Activated CD8-positive, alpha-beta memory T cell treated with anti-CD3 and anti-CD28 coated beads for 4 hours (primary cell): ENCODE measurements around the gene UCP3.

ENCODE experiments used
- DNase-seq, 2 donors: peaks; one replicate each; pipeline ENCODE4 v3.0.0-alpha.2; 2020; ENCODE audit warnings: low read depth in 2 of 2

Gene UCP3, protein sequence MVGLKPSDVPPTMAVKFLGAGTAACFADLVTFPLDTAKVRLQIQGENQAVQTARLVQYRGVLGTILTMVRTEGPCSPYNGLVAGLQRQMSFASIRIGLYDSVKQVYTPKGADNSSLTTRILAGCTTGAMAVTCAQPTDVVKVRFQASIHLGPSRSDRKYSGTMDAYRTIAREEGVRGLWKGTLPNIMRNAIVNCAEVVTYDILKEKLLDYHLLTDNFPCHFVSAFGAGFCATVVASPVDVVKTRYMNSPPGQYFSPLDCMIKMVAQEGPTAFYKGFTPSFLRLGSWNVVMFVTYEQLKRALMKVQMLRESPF

DNA sequence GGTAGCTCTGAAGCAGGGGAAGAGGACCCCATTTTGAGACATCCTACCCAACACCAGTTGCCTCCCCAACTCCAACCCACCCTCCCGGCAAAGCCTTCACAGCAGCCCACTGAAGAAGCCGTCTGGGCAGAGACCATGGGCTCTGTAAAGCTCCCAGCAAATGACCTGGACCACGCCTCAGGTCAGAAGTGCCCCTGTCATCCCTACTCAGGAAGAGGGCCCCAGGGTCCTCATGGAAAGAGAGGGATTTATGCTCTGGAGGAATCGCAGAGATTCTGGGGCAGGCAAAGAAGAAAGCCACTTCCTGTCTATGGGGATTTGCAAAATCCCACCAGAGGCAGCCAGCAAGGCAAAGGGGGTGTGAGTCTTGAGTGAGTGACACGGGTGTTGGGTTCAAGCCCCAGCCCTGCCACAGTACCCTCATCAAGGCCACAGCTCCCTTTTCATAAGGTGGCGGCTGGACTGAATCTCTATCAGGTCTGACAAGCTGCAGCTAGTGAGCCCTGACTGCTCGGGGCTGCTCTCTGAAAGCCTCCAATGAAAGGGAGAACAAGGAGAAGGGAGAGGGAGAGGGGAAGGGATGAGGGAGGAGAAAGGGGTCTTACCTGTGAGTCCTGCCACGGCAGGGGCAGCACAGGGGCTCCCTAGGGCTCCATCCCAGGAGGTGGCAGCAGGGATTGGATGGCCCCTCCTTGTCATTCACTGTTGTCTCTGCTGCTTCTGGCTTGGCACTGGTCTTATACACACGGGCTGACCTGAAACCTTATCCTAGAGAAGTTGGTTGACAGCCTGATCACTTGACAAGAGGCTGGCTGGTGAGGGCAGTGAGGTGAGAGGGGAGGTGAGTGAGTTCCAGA, at the start of gene UCP3:
Gene UCP3, minus strand, starts transcription at position 713 of the 857 bp plus-strand sequence. CDS start 2,043 bp downstream, outside the sequence.
- no peak for DNase-seq

DNA sequence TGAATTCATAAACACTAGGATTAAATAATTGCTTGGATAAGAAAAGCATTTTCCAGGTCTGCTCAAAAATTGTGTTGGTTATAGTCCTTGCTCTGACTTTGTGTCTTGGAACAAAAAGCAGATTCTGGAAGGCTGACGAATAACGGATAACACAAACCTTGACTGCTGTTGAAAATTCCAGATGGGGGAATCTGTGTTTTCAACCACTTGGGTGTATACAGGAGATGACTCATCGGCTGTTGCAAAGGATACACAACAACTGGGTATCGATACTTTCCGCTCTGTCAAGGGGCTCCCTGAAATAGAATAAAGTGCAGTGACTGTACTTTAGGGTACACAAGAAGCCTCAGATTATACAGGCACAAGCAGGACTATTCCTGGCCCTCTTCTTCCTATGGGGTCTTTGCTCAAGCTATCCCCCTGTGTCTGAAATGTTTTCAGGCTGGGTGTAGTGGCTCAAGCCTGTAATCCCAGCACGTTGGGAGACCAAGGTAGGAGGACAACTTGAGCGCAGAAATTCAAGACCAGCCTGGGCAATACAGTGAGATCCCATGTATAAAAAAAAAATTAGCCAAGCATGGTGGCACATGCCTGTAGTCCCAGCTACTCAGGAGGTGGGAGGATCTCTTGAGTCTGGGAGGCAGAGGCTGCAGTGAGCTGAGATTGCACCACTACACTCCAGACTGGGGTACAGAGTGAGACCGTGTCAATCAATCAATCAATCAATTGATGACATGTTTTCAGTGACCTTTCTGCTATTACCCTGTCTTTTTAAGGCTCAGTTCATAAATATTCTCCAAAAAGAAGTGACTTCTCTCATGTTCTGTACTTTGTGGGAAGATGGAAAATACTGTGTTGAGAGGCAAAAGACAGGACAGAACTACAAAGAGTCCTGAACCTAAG, 48.6 kb upstream of the UCP3 start:
- no peak for DNase-seq

DNA sequence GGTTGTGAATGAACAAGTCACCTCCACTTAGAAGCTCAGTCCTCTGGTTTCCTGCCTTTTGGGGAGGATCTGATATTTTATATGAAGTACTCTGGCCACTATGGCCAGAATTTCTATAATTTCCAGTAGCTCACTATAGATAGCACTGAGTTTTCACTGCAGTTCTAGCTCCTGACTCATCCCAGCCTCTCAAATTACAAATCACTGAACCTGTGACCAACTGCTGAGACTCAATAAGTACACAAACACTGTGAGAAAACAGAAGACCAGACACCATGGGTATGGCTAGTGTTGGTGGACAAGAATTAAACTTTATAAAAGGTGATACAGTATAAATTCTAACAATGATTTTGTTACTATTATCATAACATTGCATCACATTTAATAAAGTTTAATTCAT, 47.1 kb upstream of the UCP3 start:
- DNase-seq, result no peak

DNA sequence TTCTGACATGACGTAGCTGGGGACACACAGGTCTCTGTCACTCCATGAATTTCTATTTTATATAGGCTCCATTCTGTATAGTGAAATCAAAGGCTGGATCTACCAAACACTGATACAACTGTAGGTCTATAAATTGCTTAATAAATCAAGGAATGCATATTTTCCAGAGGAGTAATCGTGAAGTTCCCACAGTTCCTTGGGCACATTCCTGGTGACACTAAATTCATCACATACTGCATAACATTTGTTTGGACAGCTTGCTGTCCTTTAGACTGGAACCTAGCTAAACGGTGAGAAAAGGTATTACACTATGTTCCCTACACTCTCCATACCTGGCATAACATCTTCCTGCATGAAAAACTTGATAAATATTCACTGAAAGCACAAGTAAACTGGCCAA, 41.6 kb upstream of the UCP3 start:
- DNase-seq, result no peak

- no peak for DNase-seq
Observed at GRCh38 chr11:74048993-74049392, 40.1 kb upstream of the UCP3 start.

DNA sequence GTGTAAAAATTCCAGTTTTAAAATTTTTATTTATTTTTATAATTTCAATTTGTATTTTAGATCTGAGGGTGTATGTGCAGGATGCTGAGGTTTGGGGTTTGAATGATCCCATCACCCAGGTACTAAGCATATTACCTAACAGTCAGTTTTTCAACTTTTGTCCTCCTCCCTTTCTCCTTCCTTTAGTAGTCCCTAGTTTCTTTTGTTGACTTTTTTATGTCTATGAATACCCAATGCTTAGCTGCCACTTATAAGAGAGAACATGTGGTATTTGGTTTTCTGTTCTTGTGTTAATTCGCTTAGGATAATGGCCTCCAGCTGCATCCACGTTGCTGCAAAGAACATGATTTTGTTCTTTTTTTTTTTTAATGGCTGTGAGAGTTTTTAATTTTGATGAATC, 35.7 kb upstream of the UCP3 start:
- no peak for DNase-seq

DNA sequence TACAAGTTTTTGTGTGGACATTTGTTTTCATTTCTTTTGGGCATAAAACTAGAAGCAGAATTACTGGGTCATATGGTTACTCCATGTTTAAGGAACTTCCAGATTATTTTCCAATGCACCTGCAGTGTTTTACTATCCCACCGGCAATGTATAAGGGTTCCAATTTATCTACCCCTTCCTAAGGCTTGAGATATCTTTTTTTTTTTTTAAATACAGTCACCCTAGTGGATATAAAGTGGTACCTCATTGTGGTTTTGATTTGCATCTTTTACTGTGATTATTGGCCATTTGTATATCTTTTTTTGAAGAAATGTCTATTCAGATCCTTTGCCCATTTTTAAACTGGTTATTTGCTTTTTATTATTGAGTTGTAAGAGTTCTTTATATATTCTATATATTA, 34.6 kb upstream of the UCP3 start:
- no peak for DNase-seq

- no peak for DNase-seq
Observed at GRCh38 chr11:74037309-74037708, 28.4 kb upstream of the UCP3 start.

- no peak for DNase-seq
Observed at GRCh38 chr11:74035264-74035663, 26.4 kb upstream of the UCP3 start.

- DNase-seq, result no peak
Observed at GRCh38 chr11:74033046-74033445, 24.2 kb upstream of the UCP3 start.

GRCh38 chr11:74030723-74031676, 22.1 kb upstream of the UCP3 start:
- DNase-seq, result no peak

DNA sequence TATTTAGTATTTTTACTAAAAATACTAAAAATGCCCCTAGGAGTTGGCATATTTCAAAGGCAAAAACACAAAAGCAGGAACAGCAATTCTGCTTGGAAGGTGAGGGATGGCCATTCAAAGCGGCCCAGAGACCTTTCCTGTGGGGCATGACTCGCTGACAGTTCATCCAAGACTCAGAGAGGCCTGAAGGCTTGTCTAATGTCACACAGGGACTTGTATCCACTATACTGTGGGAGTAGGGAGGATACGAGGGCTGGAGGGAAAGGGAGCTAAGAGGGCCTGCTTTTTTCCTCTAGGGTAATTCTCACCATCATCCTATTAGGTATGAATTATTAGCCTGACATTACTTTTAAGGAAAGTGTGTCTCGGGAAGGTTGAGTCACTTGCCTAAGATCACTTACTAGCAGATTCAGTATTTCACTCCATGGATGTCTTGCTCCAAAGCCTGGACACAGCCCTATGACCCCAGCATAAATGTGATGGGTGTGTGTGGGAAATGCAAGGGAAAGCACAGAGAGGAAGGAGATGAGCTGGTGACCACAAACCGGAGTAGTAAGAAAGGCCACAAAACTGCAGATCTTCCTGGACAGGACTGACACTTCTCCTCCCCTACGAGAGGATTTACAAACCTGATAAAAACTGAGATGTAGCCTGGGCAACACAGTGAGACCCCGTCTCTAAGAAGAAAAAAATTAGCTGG, 16.7 kb upstream of the UCP3 start:
- no peak for DNase-seq

GRCh38 chr11:74024261-74025029, 15.6 kb upstream of the UCP3 start:
- no peak for DNase-seq

DNA sequence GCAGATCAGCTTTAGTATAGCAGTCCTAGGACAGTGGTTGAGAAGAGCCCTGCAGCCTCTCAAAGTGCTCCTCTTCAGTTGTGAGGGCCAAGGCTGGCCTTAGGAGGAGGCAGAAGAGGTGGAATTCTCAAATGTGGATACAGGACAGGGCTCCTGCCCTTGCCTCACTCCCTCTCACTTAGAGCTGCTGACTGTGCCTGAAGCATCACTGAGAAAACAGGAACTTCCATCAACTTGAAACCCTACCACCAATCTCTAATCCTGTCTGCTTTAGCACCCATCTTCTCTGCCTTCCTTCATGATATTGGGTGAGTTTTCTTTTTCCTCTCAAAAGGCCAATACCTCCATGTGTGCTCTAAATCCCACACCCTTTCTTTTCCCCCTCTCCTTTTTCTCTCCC, 14.4 kb upstream of the UCP3 start:
- no peak for DNase-seq

GRCh38 chr11:74022546-74022945, 13.7 kb upstream of the UCP3 start:
- DNase-seq, result no peak

DNA sequence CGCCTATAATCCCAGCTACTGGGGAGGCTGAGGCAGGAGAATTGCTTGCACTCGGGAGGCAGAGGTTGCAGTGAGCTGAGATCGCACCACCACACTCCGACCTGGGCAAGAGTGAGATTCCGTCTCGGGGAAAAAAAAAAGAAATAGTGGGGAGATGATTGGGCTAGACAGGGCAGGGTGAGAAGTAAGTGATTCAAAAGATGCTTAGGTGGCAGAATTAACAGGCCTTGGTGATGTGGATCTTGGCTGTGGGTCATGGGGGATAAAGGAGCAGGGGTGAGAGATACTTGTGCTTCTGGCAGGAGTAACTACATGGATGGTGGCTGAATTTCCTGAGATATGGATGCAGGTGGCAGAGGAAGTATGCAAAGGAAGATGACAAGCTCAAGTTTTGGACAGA, 13.1 kb upstream of the UCP3 start:
- DNase-seq, result no peak

DNA sequence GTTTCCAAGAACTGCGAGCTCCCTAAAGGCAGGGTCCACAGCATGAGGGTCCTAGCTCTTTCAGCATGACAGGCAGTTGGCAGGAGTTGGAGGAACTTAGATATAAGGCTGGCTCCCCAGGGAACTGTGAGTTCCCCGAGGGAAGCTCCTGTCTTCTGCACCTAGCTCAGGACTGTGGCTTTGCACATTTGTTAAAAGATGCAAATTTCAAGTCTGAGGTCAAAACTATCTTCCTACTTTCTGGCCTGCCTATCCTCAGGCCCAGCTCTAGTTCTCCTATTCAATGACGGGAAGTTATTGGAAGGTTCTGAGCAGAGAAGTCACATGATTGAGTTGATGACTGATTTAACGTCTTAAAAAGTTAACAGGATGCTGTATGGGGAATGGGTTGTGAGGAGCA, 11.7 kb upstream of the UCP3 start:
- no peak for DNase-seq

DNA sequence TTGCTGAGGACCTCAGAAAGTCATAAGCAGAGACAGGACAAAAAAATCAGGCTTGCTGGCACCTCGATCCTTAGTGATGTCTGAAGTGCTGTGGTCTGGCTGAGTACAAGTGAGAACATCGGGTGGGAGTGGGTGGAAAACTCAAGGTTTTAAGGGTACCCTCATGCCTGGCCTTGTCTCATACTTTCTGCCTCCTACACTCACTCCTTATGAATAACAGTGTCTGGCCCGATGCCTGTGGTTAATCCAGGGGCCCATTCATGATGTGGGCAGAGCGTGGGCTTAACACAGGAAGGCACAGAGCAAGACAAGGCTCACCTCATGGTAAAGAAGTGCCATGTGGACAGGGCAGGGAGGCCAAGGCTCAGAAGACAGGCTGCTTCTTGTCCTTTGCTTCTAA, 11.0 kb upstream of the UCP3 start:
- DNase-seq, result peak; percentile 20 to 47

DNA sequence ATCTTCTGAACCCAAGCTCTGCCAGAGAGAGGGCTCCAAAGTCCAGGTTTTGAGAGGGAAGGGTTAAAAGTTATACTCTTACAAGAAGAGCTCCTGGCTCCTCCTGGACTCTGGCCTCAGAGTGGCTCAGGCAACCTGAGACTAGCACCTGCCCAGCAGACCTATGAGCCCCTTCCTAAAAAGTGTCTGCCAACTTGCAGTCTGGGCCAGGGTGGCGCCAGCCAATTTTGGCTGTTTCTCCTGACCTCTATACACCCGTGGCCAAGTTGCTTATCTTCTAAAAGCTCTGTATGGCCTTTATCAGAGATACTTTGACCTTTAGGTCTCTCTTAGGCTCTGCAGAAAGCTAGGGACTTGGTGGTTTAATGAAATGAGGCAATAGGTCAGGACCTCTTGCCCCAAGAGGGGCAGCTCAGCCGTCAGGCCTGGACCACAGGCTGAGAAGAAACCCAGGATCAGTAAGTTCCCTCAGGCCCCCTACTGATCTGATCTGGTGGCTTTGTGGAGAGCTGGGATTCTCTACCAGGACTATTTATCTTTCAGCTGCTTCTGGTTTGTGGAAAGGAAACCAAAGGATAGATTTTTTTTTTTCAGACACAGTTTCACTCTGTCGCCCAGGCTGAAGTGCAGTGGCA, 10.3 kb upstream of the UCP3 start:
- no peak for DNase-seq
